NCI-H2227 treated with DMSO at 0.1 percent for 48 hours (cell line): Measurements from ENCODE around the gene THAP7.
"Not testable (repeated sequence)": the region's sequence is repeated elsewhere in the genome, so short reads cannot be mapped to it uniquely, and the experiment has no call there.

ENCODE experiments used
- DNase-seq: peaks from one replicate; lab custom pipeline; 2025; lab: John Stamatoyannopoulos, UW

THAP7 gene, protein sequence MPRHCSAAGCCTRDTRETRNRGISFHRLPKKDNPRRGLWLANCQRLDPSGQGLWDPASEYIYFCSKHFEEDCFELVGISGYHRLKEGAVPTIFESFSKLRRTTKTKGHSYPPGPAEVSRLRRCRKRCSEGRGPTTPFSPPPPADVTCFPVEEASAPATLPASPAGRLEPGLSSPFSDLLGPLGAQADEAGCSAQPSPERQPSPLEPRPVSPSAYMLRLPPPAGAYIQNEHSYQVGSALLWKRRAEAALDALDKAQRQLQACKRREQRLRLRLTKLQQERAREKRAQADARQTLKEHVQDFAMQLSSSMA

DNA sequence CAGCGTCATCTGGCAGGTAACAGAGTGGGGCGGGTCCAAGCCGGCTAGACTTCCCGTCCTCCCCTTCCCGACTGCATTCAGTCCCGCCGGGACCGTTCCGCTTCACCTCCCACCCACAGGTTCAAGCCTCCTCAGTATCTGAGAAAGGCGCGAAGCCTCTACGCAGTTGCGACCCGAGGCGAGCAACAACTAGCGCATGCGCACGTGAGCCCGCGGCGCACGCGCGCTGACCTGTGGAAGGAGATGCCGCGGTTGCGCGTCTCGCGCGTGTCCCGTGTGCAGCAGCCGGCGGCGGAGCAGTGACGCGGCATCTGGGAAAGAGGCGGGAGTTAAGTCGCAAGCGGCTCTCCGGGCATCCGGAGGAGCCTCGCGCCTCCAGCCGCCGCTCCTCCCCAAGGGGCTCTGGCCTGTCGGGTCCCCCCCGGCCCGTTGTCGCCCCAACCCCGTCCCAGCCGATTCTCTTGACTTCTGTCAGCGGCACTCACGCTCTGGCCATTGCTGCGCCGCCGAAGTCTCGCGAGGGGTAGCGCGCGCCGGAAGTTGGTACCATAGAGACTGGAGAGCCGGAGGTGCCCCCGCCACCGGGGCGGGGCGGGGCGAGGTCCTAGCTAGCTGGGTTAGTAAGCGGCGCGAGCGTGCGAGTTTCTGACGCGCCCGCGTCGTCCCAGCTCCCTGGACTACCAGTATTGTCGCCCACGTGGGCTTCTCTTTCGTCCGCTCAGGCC is at the start of gene THAP7:
THAP7 (minus strand) TSS at position 518 of the 725 bp plus-strand sequence; CDS start at position 311, 207 bp downstream.
- peak; percentile 98 for DNase-seq

GRCh38 chr22:21051145-21051830 is 49.4 kb upstream of the THAP7 start:
- no peak for DNase-seq

DNA sequence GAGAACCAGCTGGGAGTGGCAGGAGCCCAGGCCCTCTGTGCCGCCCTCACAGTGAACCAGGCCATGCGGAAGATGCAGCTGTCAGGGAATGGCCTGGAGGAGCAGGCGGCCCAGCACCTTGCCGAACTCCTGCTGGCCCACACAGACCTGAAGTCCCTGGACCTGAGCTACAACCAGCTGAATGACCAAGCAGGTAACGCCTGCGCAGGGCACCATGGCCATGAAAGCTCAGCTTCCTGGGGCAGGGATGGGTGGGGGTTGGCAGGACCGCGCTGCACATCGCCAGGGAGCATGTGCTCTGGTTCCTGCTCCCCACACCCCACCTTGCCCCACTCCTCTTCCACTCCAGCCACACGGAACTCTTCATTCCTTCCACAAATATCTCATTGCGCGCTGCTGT is 47.0 kb upstream of the THAP7 start:
- DNase-seq: not testable (repeated sequence)

DNA sequence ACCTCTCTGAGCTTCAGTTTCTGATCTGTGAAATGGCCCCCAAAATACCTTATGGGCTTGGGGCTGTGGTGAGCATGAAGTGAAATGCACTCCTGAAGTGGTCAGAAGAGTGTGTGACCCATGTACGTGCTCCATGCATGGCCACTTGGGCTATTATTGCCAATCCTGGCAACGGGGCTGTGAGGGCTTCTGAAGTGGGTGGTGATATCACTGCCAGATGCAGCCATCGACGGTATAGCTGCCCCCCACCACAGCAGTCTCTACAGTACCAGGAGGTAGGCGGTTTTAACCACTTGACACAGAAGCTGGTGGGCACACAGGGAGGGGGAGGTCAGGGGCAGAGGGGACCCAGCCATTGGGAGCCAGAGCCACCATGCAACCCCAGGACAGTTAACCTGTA is 46.5 kb upstream of the THAP7 start:
- DNase-seq: not testable (repeated sequence)

DNA sequence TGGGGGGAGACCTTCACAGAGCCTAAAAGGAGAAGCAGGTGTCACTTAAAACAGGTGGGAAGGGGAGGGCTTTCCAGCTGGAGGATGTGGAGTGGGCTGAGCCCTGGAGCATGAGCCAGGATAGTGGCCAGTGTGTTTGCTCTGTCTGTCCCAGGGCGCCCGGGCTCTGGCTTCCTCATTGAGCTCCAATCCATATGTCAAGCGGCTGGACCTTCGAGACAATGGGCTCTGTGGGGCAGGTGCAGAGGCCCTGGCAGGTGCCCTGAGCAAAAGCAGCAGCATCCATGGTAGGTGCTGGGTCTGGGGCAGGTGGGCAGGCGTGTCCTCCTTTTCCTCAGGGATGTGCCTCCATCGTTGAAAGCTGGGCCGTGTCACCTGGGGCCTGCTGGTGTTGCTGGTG is 45.8 kb upstream of the THAP7 start:
- no peak for DNase-seq

GRCh38 chr22:21047035-21047661 is 45.2 kb upstream of the THAP7 start:
- no peak for DNase-seq

DNA sequence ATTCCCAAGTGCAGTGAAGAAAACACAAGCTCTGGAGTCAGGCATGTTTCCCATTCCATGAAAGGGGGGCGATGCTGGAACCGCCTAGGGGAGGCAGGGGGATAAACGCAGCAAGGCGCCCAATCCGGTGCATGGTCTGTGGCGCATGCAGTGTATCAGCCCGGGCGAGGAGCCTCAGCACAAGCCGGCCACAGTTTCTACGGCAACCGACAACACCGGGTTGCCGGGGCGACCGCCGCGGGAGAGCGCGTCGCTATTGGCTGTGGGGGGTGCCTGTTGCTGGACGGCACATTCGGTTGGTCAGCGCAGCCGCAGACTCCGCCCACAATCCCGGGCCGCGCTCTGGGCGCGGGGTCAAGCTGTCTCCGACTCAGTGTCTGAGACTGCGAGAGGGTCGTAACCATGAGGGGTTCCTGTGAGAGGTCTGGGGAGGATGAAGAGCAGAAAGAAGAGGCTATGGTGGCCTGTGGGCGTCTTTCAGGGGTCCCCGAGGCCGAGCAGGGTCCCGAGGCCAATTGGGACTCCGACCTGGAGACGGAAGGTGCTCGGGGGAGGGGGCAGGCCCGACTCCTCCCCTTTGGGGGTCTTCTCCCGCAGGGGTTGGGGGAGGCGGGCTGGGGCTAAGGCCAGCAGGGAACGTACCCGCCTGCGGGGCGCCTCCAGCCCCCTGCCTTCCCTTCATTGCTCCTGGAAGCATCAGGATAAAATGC is 43.8 kb upstream of the THAP7 start, which contains the start of gene LRRC74B:
LRRC74B (plus strand) TSS at position 362 of the 710 bp plus-strand sequence; CDS start at position 403, 41 bp downstream.
- DNase-seq: peak; percentile 94

- DNase-seq: peak; percentile 44
Measured at GRCh38 chr22:21044931-21045584, 43.1 kb upstream of the THAP7 start.

- DNase-seq: no peak
Measured at GRCh38 chr22:21043860-21044535, 42.1 kb upstream of the THAP7 start.

DNA sequence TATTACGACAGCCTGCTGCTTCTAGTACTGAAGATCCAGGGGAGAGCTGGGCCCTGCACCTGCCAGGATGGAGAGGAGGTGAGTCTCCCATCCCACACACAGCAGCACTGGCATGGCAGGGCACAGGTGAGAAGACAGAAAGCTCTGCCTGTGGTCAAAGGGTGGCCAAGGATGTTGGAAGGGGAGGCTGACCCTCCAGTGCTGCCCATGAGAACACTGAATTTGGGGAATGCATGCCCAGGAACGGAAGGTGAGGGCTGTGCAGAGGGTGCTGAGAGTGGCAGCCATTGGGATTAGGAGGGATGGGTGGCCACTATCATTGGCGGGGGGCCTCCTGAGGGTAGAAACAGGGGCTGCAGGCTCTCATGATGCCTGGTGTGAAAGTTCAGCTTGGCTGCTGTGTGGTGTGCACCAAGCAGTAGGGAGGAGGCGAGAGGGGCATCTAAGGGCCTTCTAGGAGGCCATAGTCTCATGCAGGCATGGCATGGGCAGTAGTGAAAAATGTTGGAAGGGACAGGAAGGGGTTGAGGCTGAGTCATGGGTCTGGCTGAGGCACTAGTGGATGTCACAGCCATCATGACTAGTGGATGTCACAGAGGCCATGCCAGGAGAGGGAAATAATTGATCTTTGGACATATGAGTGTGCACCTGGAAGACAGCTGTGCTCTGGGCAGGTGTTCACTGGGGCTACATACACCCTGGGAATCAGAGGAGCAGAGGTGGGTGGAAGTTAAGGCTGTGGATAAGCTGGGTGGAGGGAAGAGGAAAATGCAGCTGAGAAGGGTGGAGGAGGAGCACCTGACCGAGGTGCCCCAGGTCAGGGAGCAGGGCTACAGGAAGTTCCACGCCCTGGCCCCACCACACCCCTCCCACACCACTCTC is 41.3 kb upstream of the THAP7 start:
- no peak for DNase-seq

DNA sequence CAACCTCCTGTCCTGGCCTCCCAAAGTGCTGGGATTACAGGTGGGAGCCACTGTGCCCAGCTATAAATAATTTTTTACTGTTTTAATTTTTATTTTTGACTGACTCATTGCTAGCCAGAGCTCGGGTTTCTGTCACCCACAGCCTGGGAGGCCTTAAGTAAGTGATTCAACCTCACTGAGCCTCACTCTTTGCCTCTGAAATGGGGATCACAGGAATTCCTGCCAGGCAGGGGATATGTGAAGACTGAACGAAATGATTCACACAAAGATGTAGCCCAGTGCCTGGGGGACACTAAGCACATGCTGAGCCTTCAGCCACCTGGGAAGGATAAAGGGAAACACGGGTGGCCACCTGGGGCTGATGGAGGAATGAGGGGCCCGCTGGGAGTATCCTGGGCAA is 40.0 kb upstream of the THAP7 start:
- no peak for DNase-seq

- DNase-seq: not testable (repeated sequence)
Measured at GRCh38 chr22:21039158-21039557, 37.2 kb upstream of the THAP7 start.

DNA sequence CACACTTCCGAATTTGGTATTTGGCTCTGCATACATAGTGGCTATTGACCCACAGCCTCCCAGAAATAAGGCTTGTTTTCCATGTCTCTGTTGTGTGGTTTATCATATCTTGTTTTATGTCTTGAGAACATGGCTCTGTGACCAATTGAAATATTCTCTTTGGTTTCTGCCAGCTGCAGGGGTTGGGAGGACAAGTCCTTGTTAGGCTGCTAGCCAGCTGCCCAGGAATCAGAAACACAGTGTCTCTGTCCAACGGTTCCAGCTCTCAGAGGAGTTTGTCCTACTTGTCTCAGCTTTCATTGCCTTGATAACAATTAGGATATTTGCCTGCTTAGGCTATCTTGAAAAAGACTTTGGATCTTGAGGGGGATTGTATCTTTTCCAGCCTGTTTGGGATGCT is 36.5 kb upstream of the THAP7 start:
- no peak for DNase-seq

- no peak for DNase-seq
Measured at GRCh38 chr22:21034989-21035388, 33.1 kb upstream of the THAP7 start.

DNA sequence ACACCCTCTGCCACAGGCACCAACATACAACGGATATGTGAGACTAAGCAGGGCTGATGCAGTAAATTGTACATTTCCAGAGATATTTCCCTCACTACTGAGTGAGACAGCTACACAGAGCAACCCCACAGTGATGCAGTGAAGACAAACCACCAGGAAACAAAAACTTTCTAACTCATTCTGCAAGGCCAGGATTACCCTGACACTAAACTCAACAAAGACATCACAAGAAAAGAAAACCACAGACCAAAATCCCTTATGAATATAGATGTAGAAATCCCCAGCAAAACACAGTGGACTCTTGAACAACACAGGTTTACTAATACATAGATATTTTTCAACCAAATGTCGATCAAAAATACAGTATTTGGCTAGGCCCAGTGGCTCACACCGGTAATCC is 32.0 kb upstream of the THAP7 start:
- DNase-seq: no peak

GRCh38 chr22:21032868-21033688 is 31.2 kb upstream of the THAP7 start:
- no peak for DNase-seq

GRCh38 chr22:21032037-21032867 is 30.3 kb upstream of the THAP7 start, which contains the start of gene SLC7A4:
Gene SLC7A4 (minus strand): TSS chr22:21032561. CDS start chr22:21031812, 749 bp downstream.
- peak; percentile 32 for DNase-seq
